Measurements from ENCODE around the gene ZNF688. TPM values are rescaled to one million over a fixed set of nuclear protein-coding genes. Genes with fewer than 3 reads are reported as not detected.

The ZNF688 gene
- total and polyA plus RNA-seq, 2 donors from 2014 or later, result 16.7 to 32.7 TPM

- intact Hi-C loops (cut with DNase I), result no loop called here
- no peak overlapping the region for H3K27ac ChIP-seq (ENCODE audit: low read depth in 2 of 2, low read length in 2 of 2)
- no peaks in the 10 kb centered on the region for H3K27me3 ChIP-seq (ENCODE audit: control insufficient read depth, insufficient read depth, low read length)
- H3K36me3 ChIP-seq (ENCODE audit: control insufficient read depth in 2 of 3, insufficient read depth in 3 of 3, low read length in 3 of 3), result no peaks in the 10 kb centered on the region
- TF ChIP-seq CTCF (IDR thresholded peaks at IDR 0.05; ENCODE audit: borderline replicate concordance, extremely low read depth, insufficient read depth), result no peak
- peaks cover 0 to 9% (median 2%) of the 10 kb centered on the region in 3 donors for H3K4me1 ChIP-seq (ENCODE audit: control insufficient read depth in 2 of 3, insufficient read depth in 2 of 3, low read depth in 1 of 3, low read length in 3 of 3)
- DNase-seq (peak in 1 of 5 donors; percentile 40), FAIRE-seq (no peak)
- H3K9me3 ChIP-seq (ENCODE audit: control insufficient read depth in 2 of 3, insufficient read depth in 1 of 3, low read length in 3 of 3), result no peaks in the 10 kb centered on the region
- no peak overlapping the region for H3K9ac ChIP-seq (ENCODE audit: low read length in 3 of 3)
- no peak overlapping the region for H3K4me3 ChIP-seq (ENCODE audit: low read length in 3 of 3)
Observed at GRCh38 chr16:30565984-30566383, 5.5 kb downstream of the ZNF688 start.

- Histone ChIP-seq H3K36me3 (ENCODE audit: control insufficient read depth in 2 of 3, insufficient read depth in 3 of 3, low read length in 3 of 3) (no peaks in the 10 kb centered on the region), H3K9ac (ENCODE audit: low read length in 3 of 3) (no peak overlapping the region), H3K4me1 (ENCODE audit: control insufficient read depth in 2 of 3, insufficient read depth in 2 of 3, low read depth in 1 of 3, low read length in 3 of 3) (peaks cover 0 to 9% (median 2%) of the 10 kb centered on the region in 3 donors), H3K4me3 (ENCODE audit: low read length in 3 of 3) (no peak overlapping the region), H3K9me3 (ENCODE audit: control insufficient read depth in 2 of 3, insufficient read depth in 1 of 3, low read length in 3 of 3) (no peaks in the 10 kb centered on the region), H3K27ac (ENCODE audit: low read depth in 2 of 2, low read length in 2 of 2) (no peak overlapping the region), H3K27me3 (ENCODE audit: control insufficient read depth, insufficient read depth, low read length) (no peaks in the 10 kb centered on the region)
- intact Hi-C loops (cut with DNase I), result no loop called here
- no peak for FAIRE-seq
- no peak for TF ChIP-seq CTCF (IDR thresholded peaks at IDR 0.05; ENCODE audit: borderline replicate concordance, extremely low read depth, insufficient read depth)
- DNase-seq, result no peak
Observed at GRCh38 chr16:30565526-30565925, 6.0 kb downstream of the ZNF688 start.

- H3K27ac ChIP-seq (ENCODE audit: low read depth in 2 of 2, low read length in 2 of 2), result no peak overlapping the region
- H3K9ac ChIP-seq (ENCODE audit: low read length in 3 of 3), result no peak overlapping the region
- TF ChIP-seq CTCF (IDR thresholded peaks at IDR 0.05; ENCODE audit: borderline replicate concordance, extremely low read depth, insufficient read depth), result no peak
- H3K27me3 ChIP-seq (ENCODE audit: control insufficient read depth, insufficient read depth, low read length), result no peaks in the 10 kb centered on the region
- no peak overlapping the region for H3K4me3 ChIP-seq (ENCODE audit: low read length in 3 of 3)
- peaks cover 0 to 2% (median 0%) of the 10 kb centered on the region in 3 donors for H3K4me1 ChIP-seq (ENCODE audit: control insufficient read depth in 2 of 3, insufficient read depth in 2 of 3, low read depth in 1 of 3, low read length in 3 of 3)
- no peak for FAIRE-seq
- H3K9me3 ChIP-seq (ENCODE audit: control insufficient read depth in 2 of 3, insufficient read depth in 1 of 3, low read length in 3 of 3), result no peaks in the 10 kb centered on the region
- no peak for DNase-seq
- intact Hi-C loops (cut with DNase I), result no loop called here
- no peaks in the 10 kb centered on the region for H3K36me3 ChIP-seq (ENCODE audit: control insufficient read depth in 2 of 3, insufficient read depth in 3 of 3, low read length in 3 of 3)
Observed at GRCh38 chr16:30562021-30562420, 9.5 kb downstream of the ZNF688 start.
